Subcutaneous abdominal adipose tissue (tissue), 5 donors: Measurements from ENCODE around the gene CCDC30.

Source experiments
- H3K27ac ChIP-seq: one replicate; pipeline ENCODE4 v1.7.0; 2013; ENCODE audit warnings: low read depth, mild to moderate bottlenecking, inconsistent platforms, low read length, moderate library complexity
- H3K27me3 ChIP-seq, 5 donors: one replicate each; pipeline ENCODE4 v1.7.0; 2013; ENCODE audit warnings: low read length in 5 of 5, inconsistent platforms in 1 of 5; ENCODE audit not compliant: control insufficient read depth in 5 of 5, insufficient read depth in 4 of 5
- H3K36me3 ChIP-seq, 5 donors: one replicate each; pipeline ENCODE4 v1.7.0; 2013; ENCODE audit warnings: low read length in 5 of 5; ENCODE audit not compliant: control insufficient read depth in 5 of 5, insufficient read depth in 5 of 5
- H3K4me1 ChIP-seq, 5 donors: one replicate each; pipeline ENCODE4 v1.7.0; 2013; ENCODE audit warnings: low read length in 5 of 5, mild to moderate bottlenecking in 3 of 5, moderate library complexity in 1 of 5; ENCODE audit not compliant: control insufficient read depth in 5 of 5, insufficient read depth in 5 of 5
- H3K4me3 ChIP-seq, 5 donors: one replicate each; pipeline ENCODE4 v1.7.0; 2013; ENCODE audit warnings: low read length in 5 of 5, low read depth in 1 of 5
- H3K9ac ChIP-seq, 5 donors: one replicate each; pipeline ENCODE4 v1.7.0; 2013; ENCODE audit warnings: low read length in 5 of 5, mild to moderate bottlenecking in 4 of 5, moderate library complexity in 3 of 5
- H3K9me3 ChIP-seq, 5 donors: one replicate each; pipeline ENCODE4 v1.7.0; 2013; ENCODE audit warnings: low read length in 5 of 5; ENCODE audit not compliant: control insufficient read depth in 5 of 5
- donor health status: healthy.
- donor health status: healthy.
- donor health status: healthy.
- donor health status: healthy.
- donor health status: healthy.

Gene CCDC30

DNA sequence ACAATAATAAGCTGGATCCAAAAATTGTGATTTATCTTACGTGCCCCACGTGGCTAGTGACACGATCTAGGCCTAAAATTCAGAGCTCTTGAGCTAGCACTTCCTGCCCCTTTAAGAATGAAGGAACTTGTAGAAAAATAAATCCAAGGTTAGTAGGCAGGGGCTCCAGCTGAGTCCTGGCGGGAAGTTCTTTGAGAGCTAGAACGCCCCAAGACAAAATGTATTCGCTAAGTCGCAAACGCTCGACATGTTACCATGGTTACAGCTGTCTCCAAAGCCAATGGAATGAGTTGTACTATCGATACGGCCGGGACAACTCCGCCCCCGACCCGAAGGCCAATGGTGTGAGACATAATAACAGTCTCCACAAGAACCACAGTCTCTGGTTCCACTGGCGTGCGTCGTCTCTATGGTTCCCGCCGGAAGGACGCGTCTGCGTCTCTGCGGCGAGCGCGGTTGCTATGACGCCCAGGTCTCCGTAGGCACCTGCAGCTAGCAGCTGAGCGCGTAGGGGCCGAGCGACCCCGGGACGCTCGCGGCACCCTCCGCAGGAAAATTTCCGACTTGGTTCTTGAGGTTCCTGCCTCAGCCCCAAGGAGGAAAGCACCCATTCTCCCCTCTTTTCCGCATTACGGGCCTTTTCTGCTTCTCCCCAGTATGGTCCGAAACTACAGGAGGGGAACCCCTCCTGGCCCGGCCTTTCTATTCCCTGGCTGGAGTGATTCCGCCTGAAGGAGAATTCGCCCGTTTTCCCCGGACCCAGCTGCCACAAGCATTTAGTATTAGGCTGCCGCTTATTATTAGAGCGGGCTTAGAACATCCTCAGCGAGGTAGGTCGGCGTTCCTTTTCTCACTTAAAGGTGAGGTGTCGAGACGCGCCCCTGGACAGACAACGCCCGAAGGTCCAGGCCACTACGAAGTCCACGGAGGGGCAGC is at the start of gene CCDC30:
Gene CCDC30 (plus strand): TSS at position 459 of the 936 bp plus-strand sequence. CDS start 17,266 bp downstream, outside the sequence.
- peak within 1 kb of the TSS; percentile 47 for H3K27ac ChIP-seq

DNA sequence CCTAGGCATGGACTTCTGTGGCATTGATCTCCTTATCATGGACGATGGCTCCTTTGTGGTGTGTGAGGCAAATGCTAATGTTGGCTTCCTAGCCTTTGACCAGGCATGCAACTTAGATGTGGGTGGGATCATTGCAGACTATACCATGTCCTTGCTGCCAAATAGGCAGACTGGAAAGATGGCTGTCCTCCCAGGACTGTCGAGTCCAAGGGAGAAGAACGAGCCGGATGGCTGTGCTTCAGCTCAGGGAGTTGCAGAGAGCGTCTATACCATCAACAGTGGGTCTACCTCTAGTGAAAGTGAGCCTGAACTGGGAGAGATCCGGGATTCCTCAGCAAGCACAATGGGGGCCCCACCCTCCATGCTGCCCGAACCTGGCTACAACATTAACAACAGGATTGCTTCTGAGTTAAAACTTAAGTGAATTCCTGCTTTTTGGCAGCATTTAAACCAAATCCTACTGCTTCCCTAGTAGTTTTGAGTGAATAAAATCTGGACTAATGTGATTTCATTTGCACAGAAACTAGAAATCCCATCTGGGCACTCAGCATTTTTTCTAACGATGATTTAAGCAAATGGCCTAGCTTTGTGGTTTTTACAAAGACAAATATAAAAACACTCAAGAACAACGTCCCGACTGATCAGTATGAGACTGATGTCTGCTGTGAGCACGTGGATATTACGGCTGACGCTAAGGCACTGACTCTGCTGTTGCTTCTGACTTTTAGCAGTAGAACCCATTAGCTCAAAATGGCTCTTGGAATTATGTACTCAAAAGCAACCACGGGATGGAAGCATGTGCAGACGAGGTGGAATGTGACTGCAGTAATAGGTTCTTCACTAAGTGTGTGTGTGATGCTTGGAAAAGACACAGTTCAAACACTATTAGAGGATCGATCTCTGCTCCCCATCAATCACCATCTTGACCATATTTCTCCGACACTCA is 48.3 kb upstream of the CCDC30 start:
- Histone ChIP-seq H3K9ac (no peak overlapping the region), H3K4me1 (no peaks in the 10 kb centered on the region), H3K4me3 (no peak overlapping the region), H3K27me3 (peaks cover 0 to 5% (median 0%) of the 10 kb centered on the region in 5 donors), H3K9me3 (no peaks in the 10 kb centered on the region), H3K36me3 (no peaks in the 10 kb centered on the region), H3K27ac (no peak overlapping the region)

More for the DNA sequence above, at the start of gene CCDC30:
- Histone ChIP-seq H3K4me1 (peaks cover 3 to 16% (median 14%) of the 10 kb centered on the region in 5 donors), H3K36me3 (peaks cover 12 to 30% (median 24%) of the 10 kb centered on the region in 5 donors), H3K9ac (peak within 1 kb of the TSS in 4 of 5 donors; percentile 51 to 68 (median 65)), H3K27me3 (no peaks in the 10 kb centered on the region), H3K9me3 (no peaks in the 10 kb centered on the region), H3K4me3 (peak within 1 kb of the TSS; percentile 80 to 90 (median 87))

DNA sequence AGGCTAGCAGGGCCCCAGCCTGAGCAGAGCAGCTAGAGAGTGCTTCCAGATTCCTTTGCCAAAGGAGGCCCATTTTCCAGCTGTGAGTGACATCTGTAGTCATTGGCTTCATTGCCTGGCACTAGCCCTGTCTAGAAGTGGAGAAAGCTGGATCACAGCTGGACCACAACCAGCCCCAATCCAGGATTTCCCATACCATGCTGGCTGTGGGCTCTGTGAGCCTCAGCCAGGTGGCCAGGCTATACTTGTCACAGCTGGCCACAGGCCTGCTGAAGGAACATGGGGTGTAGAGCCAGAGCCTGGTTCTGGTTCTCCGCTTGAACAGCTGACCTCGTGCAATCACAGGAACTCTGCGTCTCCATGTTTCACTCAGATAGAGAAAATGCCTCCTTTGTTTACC is 45.9 kb upstream of the CCDC30 start:
- no peaks in the 10 kb centered on the region for H3K9me3 ChIP-seq
- H3K4me3 ChIP-seq: no peak overlapping the region
- H3K27ac ChIP-seq: no peak overlapping the region
- no peaks in the 10 kb centered on the region for H3K36me3 ChIP-seq
- peaks cover 0 to 9% (median 0%) of the 10 kb centered on the region in 5 donors for H3K27me3 ChIP-seq
- peaks cover 0 to 6% (median 4%) of the 10 kb centered on the region in 5 donors for H3K4me1 ChIP-seq
- H3K9ac ChIP-seq: no peak overlapping the region

DNA sequence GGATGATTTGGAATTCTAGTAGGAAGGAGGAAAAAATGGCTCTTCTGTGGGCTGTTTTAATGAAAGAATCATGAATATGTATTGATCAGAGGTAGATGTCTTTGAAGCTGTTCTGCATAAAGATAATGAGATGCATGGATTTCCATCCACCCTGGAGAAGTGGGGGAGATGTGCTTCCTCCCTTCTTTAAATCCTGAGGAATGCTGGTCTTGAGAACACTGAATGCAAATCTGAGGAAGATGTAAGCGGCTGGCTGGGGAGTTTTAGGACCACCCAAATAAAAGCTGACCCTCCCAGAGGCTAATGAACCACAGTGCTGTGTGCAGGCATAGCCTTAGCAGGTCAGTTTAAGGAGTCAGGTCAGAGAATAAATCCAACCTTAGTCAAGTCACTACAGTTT is 44.6 kb upstream of the CCDC30 start:
- no peaks in the 10 kb centered on the region for H3K36me3 ChIP-seq
- H3K4me3 ChIP-seq: no peak overlapping the region
- H3K27ac ChIP-seq: no peak overlapping the region
- H3K27me3 ChIP-seq: peaks cover 0 to 9% (median 0%) of the 10 kb centered on the region in 5 donors
- H3K9ac ChIP-seq: no peak overlapping the region
- H3K4me1 ChIP-seq: peaks cover 3 to 14% (median 9%) of the 10 kb centered on the region in 5 donors
- no peaks in the 10 kb centered on the region for H3K9me3 ChIP-seq

DNA sequence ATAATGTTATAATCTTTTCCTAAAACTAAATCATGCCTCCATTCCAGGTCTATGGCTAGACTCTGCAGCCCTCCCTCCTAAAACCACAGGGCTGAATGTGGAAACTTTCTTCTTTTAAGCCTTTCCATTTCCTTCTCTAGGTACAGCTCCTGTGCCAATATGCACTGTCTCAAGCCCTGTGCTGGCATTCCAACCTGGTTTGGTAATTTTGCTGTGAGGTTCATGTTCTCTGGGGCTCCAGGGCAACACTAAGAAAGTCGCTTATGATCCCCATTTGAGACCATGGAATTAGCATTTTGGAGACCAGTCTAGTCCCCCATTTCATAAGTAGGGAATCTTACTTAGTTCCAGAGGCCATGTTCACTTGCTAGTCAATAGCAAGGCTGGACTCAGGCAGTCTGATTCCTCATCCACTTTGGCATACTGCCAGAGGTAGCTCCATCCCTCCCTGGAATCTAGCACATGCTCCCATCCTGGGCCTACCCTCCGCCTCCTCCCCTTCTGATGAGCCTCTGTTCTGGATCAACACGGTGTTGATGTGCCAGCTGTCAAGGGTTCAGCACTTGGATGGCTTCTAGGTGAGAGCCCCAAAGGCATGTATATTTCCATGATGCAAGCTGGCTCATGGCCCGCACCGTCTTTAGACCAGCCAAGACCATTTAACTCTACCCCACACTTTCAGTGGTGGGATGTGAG is 43.8 kb upstream of the CCDC30 start:
- Histone ChIP-seq H3K27ac (no peak overlapping the region), H3K9ac (no peak overlapping the region), H3K4me1 (peaks cover 4 to 18% (median 14%) of the 10 kb centered on the region in 5 donors), H3K36me3 (no peaks in the 10 kb centered on the region), H3K4me3 (no peak overlapping the region), H3K9me3 (no peaks in the 10 kb centered on the region), H3K27me3 (peaks cover 0 to 9% (median 0%) of the 10 kb centered on the region in 5 donors)

DNA sequence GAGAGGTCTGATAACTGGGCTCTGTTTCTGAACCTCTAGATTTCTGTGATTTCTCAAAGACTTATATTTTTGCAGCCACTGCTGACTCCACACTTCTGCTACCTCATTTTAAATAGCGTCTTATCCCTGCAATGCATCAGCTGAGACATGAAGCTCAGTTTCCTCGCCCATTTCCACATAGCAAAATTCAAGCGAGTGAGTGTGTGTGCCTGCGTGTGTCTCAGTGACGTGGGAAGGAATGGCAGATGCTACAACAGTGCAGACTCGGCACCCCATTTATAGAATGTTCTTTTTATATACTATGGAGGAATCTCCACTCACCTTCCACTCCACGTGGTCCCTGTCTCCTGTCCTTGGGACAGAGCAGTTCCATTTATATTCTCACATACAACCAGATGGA is 43.0 kb upstream of the CCDC30 start:
- H3K4me3 ChIP-seq: no peak overlapping the region
- H3K4me1 ChIP-seq: peaks cover 4 to 18% (median 16%) of the 10 kb centered on the region in 5 donors
- no peaks in the 10 kb centered on the region for H3K9me3 ChIP-seq
- peaks cover 0 to 7% (median 0%) of the 10 kb centered on the region in 5 donors for H3K27me3 ChIP-seq
- H3K9ac ChIP-seq: no peak overlapping the region
- H3K36me3 ChIP-seq: no peaks in the 10 kb centered on the region
- H3K27ac ChIP-seq: no peak overlapping the region

DNA sequence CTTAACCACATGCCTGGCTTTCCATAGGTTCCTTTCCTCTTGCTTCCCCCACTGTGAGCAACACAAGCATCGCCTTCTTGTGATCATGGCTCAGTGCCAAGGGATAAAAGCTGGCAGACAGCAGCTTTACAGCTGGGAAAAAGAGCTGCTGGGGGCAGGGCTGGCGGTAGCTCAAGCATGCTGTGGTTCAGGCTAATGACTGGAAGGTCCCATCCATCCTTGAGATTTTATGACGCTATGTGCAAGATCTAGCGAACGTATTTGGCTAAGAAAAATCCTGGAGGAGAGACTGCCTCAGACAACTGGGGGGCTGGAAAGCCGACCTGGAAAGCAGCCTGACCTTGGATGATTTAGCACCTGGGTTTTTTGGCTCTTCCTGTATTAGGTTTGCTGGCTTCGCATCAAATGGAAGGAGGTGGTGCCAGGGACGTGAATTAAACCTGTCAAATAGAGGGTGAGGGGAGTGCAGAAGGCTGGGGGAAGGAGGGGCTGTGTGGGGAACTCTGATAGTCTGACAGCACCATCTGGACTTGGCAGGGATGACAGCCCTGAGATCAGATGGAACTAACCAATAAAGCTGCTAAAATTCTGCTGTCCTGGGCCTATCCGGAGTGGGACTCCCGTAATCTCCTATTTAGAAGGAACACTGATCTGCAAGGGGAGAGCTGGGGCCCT is 42.0 kb upstream of the CCDC30 start:
- H3K36me3 ChIP-seq: no peaks in the 10 kb centered on the region
- H3K4me3 ChIP-seq: no peak overlapping the region
- H3K9ac ChIP-seq: no peak overlapping the region
- peaks cover 0 to 7% (median 0%) of the 10 kb centered on the region in 5 donors for H3K27me3 ChIP-seq
- no peaks in the 10 kb centered on the region for H3K9me3 ChIP-seq
- no peak overlapping the region for H3K27ac ChIP-seq
- peaks cover 4 to 18% (median 16%) of the 10 kb centered on the region in 5 donors for H3K4me1 ChIP-seq

DNA sequence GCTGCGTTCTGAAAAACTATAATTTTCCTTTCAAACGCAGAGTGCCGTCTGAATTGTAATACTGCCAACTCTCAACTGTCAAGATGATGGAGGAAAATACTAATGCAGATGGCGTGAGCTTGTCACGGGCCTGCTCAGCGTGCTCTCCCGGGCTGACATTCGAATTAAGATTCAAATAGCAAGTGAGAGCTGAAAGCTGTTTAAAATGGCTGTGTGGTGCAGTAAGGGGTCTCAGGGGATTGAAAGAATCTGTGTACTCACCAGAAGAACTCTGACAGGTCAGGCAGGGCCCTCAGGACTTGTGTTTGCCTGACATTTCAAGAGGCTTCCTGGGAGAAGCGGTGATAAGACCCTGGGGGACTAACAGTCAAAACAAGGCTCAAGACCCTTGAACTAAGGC is 40.3 kb upstream of the CCDC30 start:
- Histone ChIP-seq H3K36me3 (no peaks in the 10 kb centered on the region), H3K9ac (no peak overlapping the region), H3K4me3 (no peak overlapping the region), H3K27me3 (peaks cover 0 to 7% (median 0%) of the 10 kb centered on the region in 5 donors), H3K9me3 (no peaks in the 10 kb centered on the region), H3K4me1 (peaks cover 4 to 23% (median 16%) of the 10 kb centered on the region in 5 donors), H3K27ac (no peak overlapping the region)

DNA sequence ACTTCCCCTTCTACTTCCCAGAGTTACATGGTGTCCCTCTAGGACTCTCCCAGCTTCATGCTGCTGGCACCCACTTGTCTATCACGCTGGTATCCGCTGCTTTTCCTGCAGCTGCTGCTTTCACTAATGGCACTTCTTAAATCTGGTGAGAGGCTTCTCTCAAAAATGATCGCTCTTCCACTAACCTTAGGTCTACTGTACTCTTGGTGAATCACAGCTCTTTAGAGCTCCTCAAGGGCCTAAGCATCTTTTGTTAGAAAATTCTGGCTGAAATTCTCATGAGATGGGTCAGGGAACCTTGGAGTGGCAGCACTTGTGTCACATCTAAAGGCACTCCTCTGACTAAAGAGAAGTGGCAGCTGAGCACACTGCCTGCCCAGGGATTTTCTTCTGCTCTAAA is 39.4 kb upstream of the CCDC30 start:
- Histone ChIP-seq H3K9me3 (no peaks in the 10 kb centered on the region), H3K27me3 (peaks cover 0 to 7% (median 0%) of the 10 kb centered on the region in 5 donors), H3K27ac (no peak overlapping the region), H3K4me3 (no peak overlapping the region), H3K9ac (no peak overlapping the region), H3K36me3 (no peaks in the 10 kb centered on the region), H3K4me1 (peaks cover 4 to 23% (median 16%) of the 10 kb centered on the region in 5 donors)
